Measurements from ENCODE around the gene ANO9. TPM values are rescaled to one million over a fixed set of nuclear protein-coding genes. Genes with fewer than 3 reads are reported as not detected.

Gene ANO9
- total RNA-seq, 1 experiment from 2014 or later = 16.6 TPM

GRCh38 chr11:429391-429790 lies 12.4 kb downstream of the ANO9 start:
- Histone ChIP-seq H3K4me2 (ENCODE audit: low read length) (no peak overlapping the region), H3K36me3 (ENCODE audit: low read depth, low read length) (no peaks in the 10 kb centered on the region), H3K27me3 (ENCODE audit: low read length) (no peaks in the 10 kb centered on the region), H2AFZ (ENCODE audit: low read length) (no peak overlapping the region), H3K9ac (ENCODE audit: low read length) (no peak overlapping the region), H3K4me3 (ENCODE audit: low read length) (no peak overlapping the region), H3K9me3 (ENCODE audit: low read length) (no peaks in the 10 kb centered on the region), H3F3A (ENCODE audit: low read length, unreplicated experiment) (no peaks in the 10 kb centered on the region), H3K9me2 (replicated peaks; ENCODE audit: low read length) (no peaks in the 10 kb centered on the region), H4K20me1 (ENCODE audit: low read length) (no peaks in the 10 kb centered on the region), H3K4me1 (ENCODE audit: insufficient read depth, low read length) (no peaks in the 10 kb centered on the region), H3K27ac (ENCODE audit: low read length) (no peak overlapping the region), H3K79me2 (ENCODE audit: low read length) (no peaks in the 10 kb centered on the region)
- no peak for TF ChIP-seq EZH2phosphoT487 (IDR thresholded peaks at IDR 0.05; ENCODE audit: borderline replicate concordance, low read length)
- TF ChIP-seq CTCF (conservative IDR thresholded peaks at IDR 0.05; ENCODE audit: low read depth, low read length) = no peak
- no peak for TF ChIP-seq EZH2 (IDR thresholded peaks at IDR 0.05; ENCODE audit: low read length, unreplicated experiment)
- ChIA-PET POLR2A (ENCODE audit: unreplicated experiment) (no interaction called here), CTCF (no interaction called here)
- intact Hi-C loops (cut with micrococcal nuclease) = no loop called here
- DNase-seq (no peak), ATAC-seq (no peak)
- BruUV-seq (replicated peaks) = no TSS peak

- no TSS peak for BruUV-seq (replicated peaks)
- Histone ChIP-seq H3K27me3 (ENCODE audit: low read length) (no peaks in the 10 kb centered on the region), H3K36me3 (ENCODE audit: low read depth, low read length) (no peaks in the 10 kb centered on the region), H2AFZ (ENCODE audit: low read length) (no peak overlapping the region), H3K27ac (ENCODE audit: low read length) (no peak overlapping the region), H3K4me3 (ENCODE audit: low read length) (no peak overlapping the region), H3K9me2 (replicated peaks; ENCODE audit: low read length) (no peaks in the 10 kb centered on the region), H4K20me1 (ENCODE audit: low read length) (no peaks in the 10 kb centered on the region), H3K4me1 (ENCODE audit: insufficient read depth, low read length) (no peaks in the 10 kb centered on the region), H3K9ac (ENCODE audit: low read length) (no peak overlapping the region), H3K4me2 (ENCODE audit: low read length) (no peak overlapping the region), H3K79me2 (ENCODE audit: low read length) (no peaks in the 10 kb centered on the region), H3F3A (ENCODE audit: low read length, unreplicated experiment) (no peaks in the 10 kb centered on the region), H3K9me3 (ENCODE audit: low read length) (no peaks in the 10 kb centered on the region)
- intact Hi-C loops (cut with micrococcal nuclease) = no loop called here
- TF ChIP-seq CTCF (conservative IDR thresholded peaks at IDR 0.05; ENCODE audit: low read depth, low read length) = no peak
- TF ChIP-seq EZH2phosphoT487 (IDR thresholded peaks at IDR 0.05; ENCODE audit: borderline replicate concordance, low read length) = no peak
- TF ChIP-seq EZH2 (IDR thresholded peaks at IDR 0.05; ENCODE audit: low read length, unreplicated experiment) = no peak
- DNase-seq (no peak), ATAC-seq (no peak)
- POLR2A ChIA-PET (ENCODE audit: unreplicated experiment) = no interaction called here
- CTCF ChIA-PET = no interaction called here
Measured at GRCh38 chr11:428295-428694, 13.5 kb downstream of the ANO9 start.

- no TSS peak for BruUV-seq (replicated peaks)
- Histone ChIP-seq H3K4me3 (ENCODE audit: low read length) (no peak overlapping the region), H3K9me2 (replicated peaks; ENCODE audit: low read length) (no peaks in the 10 kb centered on the region), H3K4me2 (ENCODE audit: low read length) (no peak overlapping the region), H3K9ac (ENCODE audit: low read length) (no peak overlapping the region), H3K27ac (ENCODE audit: low read length) (no peak overlapping the region), H3F3A (ENCODE audit: low read length, unreplicated experiment) (no peaks in the 10 kb centered on the region), H3K79me2 (ENCODE audit: low read length) (no peaks in the 10 kb centered on the region), H3K9me3 (ENCODE audit: low read length) (no peaks in the 10 kb centered on the region), H4K20me1 (ENCODE audit: low read length) (no peaks in the 10 kb centered on the region), H2AFZ (ENCODE audit: low read length) (no peak overlapping the region), H3K27me3 (ENCODE audit: low read length) (no peaks in the 10 kb centered on the region), H3K4me1 (ENCODE audit: insufficient read depth, low read length) (no peaks in the 10 kb centered on the region), H3K36me3 (ENCODE audit: low read depth, low read length) (no peaks in the 10 kb centered on the region)
- intact Hi-C loops (cut with micrococcal nuclease) = no loop called here
- ChIA-PET POLR2A (ENCODE audit: unreplicated experiment) (no interaction called here), CTCF (no interaction called here)
- no peak for TF ChIP-seq EZH2phosphoT487 (IDR thresholded peaks at IDR 0.05; ENCODE audit: borderline replicate concordance, low read length)
- TF ChIP-seq CTCF (conservative IDR thresholded peaks at IDR 0.05; ENCODE audit: low read depth, low read length) = no peak
- no peak for TF ChIP-seq EZH2 (IDR thresholded peaks at IDR 0.05; ENCODE audit: low read length, unreplicated experiment)
- DNase-seq (no peak), ATAC-seq (no peak)
Measured at GRCh38 chr11:426851-427250, 15.0 kb downstream of the ANO9 start.
